ENCODE results near the gene NPFFR1. TPM values are rescaled to one million over a fixed set of nuclear protein-coding genes. Genes with fewer than 3 reads are reported as not detected.

NPFFR1 gene
- total and polyA plus RNA-seq, 2 experiments from 2014 or later, result 0.03 to 0.05 TPM

DNA sequence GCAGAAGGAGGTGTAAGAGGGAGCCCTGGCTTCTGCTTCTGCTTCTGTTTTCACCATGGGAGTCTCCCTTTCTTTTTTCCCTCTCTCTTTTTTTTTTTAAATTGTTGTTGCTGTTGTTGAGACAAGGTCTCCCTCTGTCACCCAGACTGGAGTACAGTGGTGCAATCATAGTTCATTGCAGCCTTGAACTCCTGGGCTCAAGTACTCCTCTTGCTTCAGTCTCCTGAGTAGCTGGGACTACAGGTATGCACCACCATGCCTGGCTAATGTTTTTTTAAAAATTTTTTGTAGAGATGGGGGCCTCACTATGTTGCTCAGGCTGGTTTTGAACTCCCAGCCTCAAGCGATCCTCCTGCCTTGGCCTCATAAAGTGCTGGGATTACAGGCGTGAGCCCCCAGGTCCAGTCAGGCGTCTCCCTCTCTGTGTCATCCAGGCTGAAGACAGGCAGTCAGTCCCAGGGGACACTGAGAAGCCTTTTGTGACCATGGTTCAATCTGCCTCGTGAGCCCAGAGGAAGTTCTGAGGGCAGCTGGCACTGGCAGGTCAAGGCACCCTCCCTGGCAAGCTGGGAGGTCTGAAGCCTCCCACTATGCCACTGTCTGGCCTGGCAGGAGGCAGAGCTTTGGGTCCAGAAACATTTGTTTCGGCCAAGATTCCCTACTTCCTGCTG lies 33.6 kb upstream of the NPFFR1 start:
- TF ChIP-seq JUNB (IDR thresholded peaks at IDR 0.05; ENCODE audit: unreplicated experiment) (no peak), EZH2 (IDR thresholded peaks at IDR 0.05; ENCODE audit: low read depth, unreplicated experiment) (no peak), ZNF331 (CRISPR knock-in tag; IDR thresholded peaks at IDR 0.05; ENCODE audit: low read depth) (no peak), ZNF114 (CRISPR knock-in tag; IDR thresholded peaks at IDR 0.05) (no peak), EZH2phosphoT487 (IDR thresholded peaks at IDR 0.05; ENCODE audit: unreplicated experiment) (no peak), POLR2AphosphoS5 (IDR thresholded peaks at IDR 0.05; ENCODE audit: low read depth) (no peak), CREB1 (CRISPR knock-in tag; IDR thresholded peaks at IDR 0.05; ENCODE audit: low read depth) (no peak), NANOG (IDR thresholded peaks at IDR 0.05; ENCODE audit: borderline replicate concordance) (no peak), STAT1 (IDR thresholded peaks at IDR 0.05; ENCODE audit: unreplicated experiment) (no peak)
- TF ChIP-seq, protein P1, sequence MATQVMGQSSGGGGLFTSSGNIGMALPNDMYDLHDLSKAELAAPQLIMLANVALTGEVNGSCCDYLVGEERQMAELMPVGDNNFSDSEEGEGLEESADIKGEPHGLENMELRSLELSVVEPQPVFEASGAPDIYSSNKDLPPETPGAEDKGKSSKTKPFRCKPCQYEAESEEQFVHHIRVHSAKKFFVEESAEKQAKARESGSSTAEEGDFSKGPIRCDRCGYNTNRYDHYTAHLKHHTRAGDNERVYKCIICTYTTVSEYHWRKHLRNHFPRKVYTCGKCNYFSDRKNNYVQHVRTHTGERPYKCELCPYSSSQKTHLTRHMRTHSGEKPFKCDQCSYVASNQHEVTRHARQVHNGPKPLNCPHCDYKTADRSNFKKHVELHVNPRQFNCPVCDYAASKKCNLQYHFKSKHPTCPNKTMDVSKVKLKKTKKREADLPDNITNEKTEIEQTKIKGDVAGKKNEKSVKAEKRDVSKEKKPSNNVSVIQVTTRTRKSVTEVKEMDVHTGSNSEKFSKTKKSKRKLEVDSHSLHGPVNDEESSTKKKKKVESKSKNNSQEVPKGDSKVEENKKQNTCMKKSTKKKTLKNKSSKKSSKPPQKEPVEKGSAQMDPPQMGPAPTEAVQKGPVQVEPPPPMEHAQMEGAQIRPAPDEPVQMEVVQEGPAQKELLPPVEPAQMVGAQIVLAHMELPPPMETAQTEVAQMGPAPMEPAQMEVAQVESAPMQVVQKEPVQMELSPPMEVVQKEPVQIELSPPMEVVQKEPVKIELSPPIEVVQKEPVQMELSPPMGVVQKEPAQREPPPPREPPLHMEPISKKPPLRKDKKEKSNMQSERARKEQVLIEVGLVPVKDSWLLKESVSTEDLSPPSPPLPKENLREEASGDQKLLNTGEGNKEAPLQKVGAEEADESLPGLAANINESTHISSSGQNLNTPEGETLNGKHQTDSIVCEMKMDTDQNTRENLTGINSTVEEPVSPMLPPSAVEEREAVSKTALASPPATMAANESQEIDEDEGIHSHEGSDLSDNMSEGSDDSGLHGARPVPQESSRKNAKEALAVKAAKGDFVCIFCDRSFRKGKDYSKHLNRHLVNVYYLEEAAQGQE (IDR thresholded peaks at IDR 0.05; ENCODE audit: unreplicated experiment), result no peak
- TF ChIP-seq, protein P2, sequence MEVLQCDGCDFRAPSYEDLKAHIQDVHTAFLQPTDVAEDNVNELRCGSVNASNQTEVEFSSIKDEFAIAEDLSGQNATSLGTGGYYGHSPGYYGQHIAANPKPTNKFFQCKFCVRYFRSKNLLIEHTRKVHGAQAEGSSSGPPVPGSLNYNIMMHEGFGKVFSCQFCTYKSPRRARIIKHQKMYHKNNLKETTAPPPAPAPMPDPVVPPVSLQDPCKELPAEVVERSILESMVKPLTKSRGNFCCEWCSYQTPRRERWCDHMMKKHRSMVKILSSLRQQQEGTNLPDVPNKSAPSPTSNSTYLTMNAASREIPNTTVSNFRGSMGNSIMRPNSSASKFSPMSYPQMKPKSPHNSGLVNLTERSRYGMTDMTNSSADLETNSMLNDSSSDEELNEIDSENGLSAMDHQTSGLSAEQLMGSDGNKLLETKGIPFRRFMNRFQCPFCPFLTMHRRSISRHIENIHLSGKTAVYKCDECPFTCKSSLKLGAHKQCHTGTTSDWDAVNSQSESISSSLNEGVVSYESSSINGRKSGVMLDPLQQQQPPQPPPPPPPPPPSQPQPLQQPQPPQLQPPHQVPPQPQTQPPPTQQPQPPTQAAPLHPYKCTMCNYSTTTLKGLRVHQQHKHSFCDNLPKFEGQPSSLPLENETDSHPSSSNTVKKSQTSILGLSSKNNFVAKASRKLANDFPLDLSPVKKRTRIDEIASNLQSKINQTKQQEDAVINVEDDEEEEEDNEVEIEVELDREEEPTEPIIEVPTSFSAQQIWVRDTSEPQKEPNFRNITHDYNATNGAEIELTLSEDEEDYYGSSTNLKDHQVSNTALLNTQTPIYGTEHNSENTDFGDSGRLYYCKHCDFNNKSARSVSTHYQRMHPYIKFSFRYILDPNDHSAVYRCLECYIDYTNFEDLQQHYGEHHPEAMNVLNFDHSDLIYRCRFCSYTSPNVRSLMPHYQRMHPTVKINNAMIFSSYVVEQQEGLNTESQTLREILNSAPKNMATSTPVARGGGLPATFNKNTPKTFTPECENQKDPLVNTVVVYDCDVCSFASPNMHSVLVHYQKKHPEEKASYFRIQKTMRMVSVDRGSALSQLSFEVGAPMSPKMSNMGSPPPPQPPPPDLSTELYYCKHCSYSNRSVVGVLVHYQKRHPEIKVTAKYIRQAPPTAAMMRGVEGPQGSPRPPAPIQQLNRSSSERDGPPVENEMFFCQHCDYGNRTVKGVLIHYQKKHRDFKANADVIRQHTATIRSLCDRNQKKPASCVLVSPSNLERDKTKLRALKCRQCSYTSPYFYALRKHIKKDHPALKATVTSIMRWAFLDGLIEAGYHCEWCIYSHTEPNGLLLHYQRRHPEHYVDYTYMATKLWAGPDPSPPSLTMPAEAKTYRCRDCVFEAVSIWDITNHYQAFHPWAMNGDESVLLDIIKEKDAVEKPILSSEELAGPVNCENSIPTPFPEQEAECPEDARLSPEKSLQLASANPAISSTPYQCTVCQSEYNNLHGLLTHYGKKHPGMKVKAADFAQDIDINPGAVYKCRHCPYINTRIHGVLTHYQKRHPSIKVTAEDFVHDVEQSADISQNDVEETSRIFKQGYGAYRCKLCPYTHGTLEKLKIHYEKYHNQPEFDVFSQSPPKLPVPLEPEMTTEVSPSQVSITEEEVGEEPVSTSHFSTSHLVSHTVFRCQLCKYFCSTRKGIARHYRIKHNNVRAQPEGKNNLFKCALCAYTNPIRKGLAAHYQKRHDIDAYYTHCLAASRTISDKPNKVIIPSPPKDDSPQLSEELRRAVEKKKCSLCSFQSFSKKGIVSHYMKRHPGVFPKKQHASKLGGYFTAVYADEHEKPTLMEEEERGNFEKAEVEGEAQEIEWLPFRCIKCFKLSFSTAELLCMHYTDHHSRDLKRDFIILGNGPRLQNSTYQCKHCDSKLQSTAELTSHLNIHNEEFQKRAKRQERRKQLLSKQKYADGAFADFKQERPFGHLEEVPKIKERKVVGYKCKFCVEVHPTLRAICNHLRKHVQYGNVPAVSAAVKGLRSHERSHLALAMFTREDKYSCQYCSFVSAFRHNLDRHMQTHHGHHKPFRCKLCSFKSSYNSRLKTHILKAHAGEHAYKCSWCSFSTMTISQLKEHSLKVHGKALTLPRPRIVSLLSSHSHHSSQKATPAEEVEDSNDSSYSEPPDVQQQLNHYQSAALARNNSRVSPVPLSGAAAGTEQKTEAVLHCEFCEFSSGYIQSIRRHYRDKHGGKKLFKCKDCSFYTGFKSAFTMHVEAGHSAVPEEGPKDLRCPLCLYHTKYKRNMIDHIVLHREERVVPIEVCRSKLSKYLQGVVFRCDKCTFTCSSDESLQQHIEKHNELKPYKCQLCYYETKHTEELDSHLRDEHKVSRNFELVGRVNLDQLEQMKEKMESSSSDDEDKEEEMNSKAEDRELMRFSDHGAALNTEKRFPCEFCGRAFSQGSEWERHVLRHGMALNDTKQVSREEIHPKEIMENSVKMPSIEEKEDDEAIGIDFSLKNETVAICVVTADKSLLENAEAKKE (CRISPR knock-in tag; IDR thresholded peaks at IDR 0.05), result no peak
- TF ChIP-seq, protein P3, sequence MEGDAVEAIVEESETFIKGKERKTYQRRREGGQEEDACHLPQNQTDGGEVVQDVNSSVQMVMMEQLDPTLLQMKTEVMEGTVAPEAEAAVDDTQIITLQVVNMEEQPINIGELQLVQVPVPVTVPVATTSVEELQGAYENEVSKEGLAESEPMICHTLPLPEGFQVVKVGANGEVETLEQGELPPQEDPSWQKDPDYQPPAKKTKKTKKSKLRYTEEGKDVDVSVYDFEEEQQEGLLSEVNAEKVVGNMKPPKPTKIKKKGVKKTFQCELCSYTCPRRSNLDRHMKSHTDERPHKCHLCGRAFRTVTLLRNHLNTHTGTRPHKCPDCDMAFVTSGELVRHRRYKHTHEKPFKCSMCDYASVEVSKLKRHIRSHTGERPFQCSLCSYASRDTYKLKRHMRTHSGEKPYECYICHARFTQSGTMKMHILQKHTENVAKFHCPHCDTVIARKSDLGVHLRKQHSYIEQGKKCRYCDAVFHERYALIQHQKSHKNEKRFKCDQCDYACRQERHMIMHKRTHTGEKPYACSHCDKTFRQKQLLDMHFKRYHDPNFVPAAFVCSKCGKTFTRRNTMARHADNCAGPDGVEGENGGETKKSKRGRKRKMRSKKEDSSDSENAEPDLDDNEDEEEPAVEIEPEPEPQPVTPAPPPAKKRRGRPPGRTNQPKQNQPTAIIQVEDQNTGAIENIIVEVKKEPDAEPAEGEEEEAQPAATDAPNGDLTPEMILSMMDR (conservative IDR thresholded peaks at IDR 0.05; ENCODE audit: low read depth in 2 of 2), result no peak
- TF ChIP-seq, protein P4, sequence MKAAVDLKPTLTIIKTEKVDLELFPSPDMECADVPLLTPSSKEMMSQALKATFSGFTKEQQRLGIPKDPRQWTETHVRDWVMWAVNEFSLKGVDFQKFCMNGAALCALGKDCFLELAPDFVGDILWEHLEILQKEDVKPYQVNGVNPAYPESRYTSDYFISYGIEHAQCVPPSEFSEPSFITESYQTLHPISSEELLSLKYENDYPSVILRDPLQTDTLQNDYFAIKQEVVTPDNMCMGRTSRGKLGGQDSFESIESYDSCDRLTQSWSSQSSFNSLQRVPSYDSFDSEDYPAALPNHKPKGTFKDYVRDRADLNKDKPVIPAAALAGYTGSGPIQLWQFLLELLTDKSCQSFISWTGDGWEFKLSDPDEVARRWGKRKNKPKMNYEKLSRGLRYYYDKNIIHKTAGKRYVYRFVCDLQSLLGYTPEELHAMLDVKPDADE (IDR thresholded peaks at IDR 0.05), result no peak
- Histone ChIP-seq H3K27ac (ENCODE audit: low read depth) (no peak overlapping the region), H3K4me2 (no peak overlapping the region), H3K4me1 (ENCODE audit: insufficient read depth) (no peaks in the 10 kb centered on the region), H3K27me3 (ENCODE audit: insufficient read depth) (no peaks in the 10 kb centered on the region), H3K4me3 (no peak overlapping the region), H3K36me3 (ENCODE audit: insufficient read depth) (no peaks in the 10 kb centered on the region), H3F3A (replicated peaks; ENCODE audit: low read depth) (no peaks in the 10 kb centered on the region), H2AFZ (no peak overlapping the region), H3K79me2 (replicated peaks; ENCODE audit: insufficient read depth) (no peaks in the 10 kb centered on the region), H3K9me2 (ENCODE audit: insufficient read depth) (no peaks in the 10 kb centered on the region), H4K20me1 (replicated peaks; ENCODE audit: insufficient read depth) (no peaks in the 10 kb centered on the region; the same call in 1 of the 2 replicates)
- Mint-ChIP-seq H3K4me3 (no peak overlapping the region), H3K36me3 (ENCODE audit: low read depth) (0 out of 3 replicates have a peak, but pooled peaks cover 6% of the 10 kb centered on the region), H3K9me3 (no peaks in the 10 kb centered on the region; the same call in 2 of the 3 replicates), H3K27ac (no peak overlapping the region), H3K27me3 (ENCODE audit: insufficient read depth, low read depth, poor library complexity) (peaks cover 3% of the 10 kb centered on the region), H3K4me1 (no peaks in the 10 kb centered on the region)
- ATAC-seq, result no peak
- DNase-seq (ENCODE audit: low spot score), result no peak
